Measurements from ENCODE around the gene STN1.

The STN1 gene

DNA sequence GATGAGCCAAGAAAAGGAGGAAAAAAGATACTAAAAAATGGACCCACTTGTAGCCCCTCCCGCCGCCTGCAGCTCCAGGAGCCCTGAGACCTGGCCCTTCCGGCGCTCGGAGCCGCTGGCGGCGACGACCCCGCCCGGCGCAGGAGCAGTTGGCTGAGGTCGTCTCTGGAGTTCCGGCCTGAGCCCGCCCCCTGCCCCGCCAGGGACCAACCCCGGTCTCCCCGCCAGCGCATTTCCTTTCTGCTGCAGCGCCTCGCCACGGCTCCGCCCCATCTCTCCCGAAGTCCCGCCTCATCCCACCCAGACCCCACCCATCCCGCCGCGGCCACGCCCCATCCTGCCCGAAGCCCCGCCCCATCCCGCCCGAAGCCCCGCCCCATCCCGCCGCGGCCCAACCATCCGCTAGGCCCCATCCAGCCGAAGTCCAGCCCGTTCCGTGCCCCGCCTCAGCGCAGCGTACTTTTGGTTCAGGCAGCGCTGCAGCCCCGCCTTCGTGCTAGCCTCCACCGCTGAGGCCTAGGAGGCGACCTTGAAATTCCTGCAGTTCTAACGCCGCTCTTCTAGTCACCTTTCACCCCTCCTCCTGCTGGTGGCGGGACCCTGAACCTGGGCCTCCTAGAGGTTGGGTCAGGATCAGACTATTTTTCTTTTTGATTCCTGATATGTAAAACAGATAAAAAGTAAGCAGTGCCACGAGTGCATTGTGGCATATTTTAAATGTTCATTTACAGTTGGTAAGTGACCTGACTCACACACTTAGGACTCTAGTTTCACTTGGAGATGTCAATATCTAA is at the start of gene STN1:
TSS of gene STN1 (minus strand) at position 132 of the 794 bp plus-strand sequence. CDS start 590 bp downstream, outside the sequence.
- peak; percentile 98 for DNase-seq (ENCODE audit: low spot score)

DNA sequence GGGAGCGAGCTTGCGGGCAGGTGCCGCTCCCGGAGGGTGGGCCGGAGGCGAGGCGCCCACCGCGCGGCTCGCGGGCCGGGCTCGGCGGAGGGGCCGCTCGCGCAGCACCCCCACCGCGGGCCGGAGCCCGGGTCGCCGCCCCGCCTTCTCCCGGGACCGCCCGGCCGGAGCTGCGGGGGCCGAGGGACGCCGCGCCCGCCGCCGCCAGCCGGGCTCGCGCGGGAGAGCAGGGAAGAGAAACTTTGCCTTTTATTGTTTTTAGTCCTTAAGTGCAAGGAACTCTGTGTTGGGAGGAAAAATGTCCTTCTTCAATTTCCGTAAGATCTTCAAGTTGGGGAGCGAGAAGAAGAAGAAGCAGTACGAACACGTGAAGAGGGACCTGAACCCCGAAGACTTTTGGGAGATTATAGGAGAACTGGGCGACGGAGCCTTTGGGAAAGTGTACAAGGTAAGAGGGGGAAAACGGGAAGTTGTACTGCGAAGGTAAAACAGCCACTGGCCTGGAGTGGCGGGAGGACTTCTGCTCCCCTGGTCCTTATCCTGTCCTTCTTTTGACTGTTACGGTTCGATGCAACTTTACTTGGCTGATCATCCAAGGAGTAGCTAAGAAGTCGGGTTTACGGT is 49.6 kb upstream of the STN1 start:
- DNase-seq (ENCODE audit: low spot score) = peak; percentile 90

GRCh38 chr10:103966671-103967447 is 48.9 kb upstream of the STN1 start, which contains the start of gene SLK:
Gene SLK, plus strand, starts transcription at chr10:103967140. Its CDS starts 606 bp downstream, at chr10:103967746.
- peak; percentile 99 for DNase-seq (ENCODE audit: low spot score)

DNA sequence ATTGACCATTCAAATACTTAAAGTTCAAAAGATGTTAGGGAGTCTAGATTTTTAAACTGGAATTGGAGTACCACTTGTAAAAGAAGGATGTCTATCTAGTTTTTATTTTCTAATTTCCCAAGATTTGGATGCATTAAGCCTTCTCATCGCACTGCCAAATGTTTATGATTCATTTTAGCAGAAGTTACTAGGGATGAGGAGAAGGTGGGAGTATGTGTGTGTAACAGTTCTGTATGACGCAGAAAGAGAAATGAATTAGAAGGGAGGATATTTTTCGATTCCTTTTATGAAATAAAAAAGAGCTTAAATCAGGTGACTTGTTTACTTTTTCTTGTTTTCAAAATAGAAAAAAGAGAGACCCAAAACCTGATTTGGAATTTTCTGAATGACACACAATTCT is 42.1 kb upstream of the STN1 start:
- no peak for DNase-seq (ENCODE audit: low spot score)

GRCh38 chr10:103958996-103959395 is 41.0 kb upstream of the STN1 start:
- no peak for DNase-seq (ENCODE audit: low spot score)

GRCh38 chr10:103954543-103954942 is 36.6 kb upstream of the STN1 start:
- DNase-seq (ENCODE audit: low spot score) = no peak

DNA sequence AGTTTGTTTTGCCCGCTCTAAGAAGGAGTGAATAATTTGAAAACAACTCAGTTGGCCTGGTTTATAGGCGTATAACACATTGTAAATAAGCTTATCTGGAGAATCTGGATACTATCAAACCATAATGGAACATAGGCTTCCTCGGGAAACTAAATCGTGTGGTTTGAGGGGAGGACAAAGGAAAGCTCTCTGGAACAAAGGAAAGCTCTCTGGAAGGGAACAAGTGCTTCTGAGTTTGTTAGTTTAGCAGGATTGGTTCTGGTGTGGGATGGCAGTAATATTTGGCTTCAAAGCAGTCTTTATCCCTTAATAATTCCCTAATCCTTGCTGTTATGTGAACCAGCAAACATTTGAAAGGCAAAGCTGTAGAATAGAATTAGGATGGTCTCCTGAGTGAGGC is 34.0 kb upstream of the STN1 start:
- DNase-seq (ENCODE audit: low spot score) = no peak

DNA sequence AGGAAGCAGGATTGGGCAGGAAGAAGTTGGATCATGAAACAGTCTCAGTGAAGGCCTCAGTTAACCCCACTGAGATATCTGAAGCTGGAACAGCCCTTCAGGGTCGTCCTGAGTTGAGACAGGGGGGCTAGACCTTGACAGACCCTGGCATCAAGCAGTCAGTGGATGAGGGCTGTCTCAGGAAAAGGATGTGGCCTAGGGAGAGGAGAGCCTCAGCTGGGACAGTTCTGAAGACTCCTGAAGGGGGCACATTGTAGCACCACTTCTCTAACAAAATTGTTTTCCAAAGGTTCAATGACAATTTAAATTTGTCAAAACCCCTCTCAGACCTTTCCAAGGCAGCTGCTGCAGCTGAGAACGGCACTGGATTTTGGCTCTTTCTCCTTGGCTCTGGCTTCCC is 33.2 kb upstream of the STN1 start:
- DNase-seq (ENCODE audit: low spot score) = no peak

GRCh38 chr10:103949728-103950127 is 31.7 kb upstream of the STN1 start:
- no peak for DNase-seq (ENCODE audit: low spot score)

DNA sequence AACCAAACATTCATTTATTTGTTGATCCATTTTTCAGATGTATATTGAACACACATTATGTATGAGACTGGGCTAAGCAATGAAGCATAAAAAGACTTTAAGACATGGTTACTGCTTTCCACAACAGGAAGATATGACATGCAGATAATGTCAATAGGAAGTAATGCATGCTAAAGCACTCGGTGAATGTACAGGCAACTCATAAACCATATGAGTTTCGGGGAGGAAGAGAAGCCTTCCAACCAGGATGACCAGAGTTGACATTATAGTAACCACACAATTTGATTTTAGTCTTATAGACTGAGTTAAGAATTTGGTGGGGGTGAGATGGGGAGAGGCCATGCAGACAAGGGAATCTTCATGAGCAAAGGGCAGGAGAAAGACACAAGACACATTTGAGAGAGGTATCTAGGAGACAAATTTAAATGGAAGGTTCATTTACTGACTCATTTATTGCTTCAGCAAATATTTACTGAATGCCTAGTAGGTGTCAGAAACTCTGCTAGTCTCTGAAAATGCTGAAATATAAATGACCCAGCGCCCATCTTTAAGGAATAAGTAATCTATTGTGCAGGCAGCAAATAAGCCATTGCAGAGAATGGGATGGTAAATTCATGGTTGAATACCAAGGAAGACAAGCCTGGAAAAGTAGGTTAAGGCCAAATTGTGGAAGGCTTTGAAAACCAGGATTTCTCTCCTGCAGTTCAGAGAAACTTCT is 30.0 kb upstream of the STN1 start:
- DNase-seq (ENCODE audit: low spot score) = no peak

GRCh38 chr10:103942866-103943265 is 24.9 kb upstream of the STN1 start:
- no peak for DNase-seq (ENCODE audit: low spot score)

- no peak for DNase-seq (ENCODE audit: low spot score)
Measured at GRCh38 chr10:103941801-103942200, 23.8 kb upstream of the STN1 start.

- no peak for DNase-seq (ENCODE audit: low spot score)
Measured at GRCh38 chr10:103939522-103939921, 21.5 kb upstream of the STN1 start.

GRCh38 chr10:103936022-103936421 is 18.0 kb upstream of the STN1 start:
- no peak for DNase-seq (ENCODE audit: low spot score)

DNA sequence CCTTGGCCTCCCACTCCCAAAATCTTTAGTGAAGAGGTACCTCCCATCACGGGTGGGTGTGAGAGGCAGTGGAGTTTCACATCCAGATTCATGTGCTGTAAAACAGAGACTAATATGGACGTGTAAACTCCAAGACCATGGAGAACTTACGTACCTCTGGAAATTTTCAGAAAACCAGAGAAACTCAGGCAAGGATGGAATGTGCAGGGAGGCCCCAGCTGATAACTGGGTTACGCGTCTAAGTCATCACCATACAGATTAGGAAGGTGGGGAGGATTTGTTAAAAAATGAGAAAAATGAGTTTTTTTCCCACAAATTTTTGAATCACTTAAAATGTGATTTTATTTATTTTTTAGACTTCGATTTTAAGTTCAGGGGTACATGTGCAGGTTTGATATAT is 16.3 kb upstream of the STN1 start:
- no peak for DNase-seq (ENCODE audit: low spot score)

- no peak for DNase-seq (ENCODE audit: low spot score)
Measured at GRCh38 chr10:103933557-103934121, 15.7 kb upstream of the STN1 start.

DNA sequence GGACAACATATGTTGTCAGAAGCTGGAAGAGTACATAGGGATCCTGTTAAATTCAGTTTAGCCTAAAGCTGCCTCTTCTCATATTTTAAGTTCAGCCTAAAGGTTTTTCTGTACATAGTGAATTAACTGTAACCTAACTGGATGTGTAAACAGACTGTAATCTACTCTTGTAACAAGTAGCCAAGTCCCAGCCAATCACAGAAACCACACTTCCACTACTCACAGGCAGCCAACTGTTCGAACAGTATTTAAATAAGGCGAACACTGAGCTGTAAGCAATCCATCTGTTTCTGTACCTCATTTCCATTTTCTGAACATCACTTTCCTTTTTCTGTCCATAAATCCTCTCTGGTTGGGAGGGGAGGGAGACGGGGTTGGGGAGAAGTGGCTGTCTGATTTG is 15.0 kb upstream of the STN1 start:
- DNase-seq (ENCODE audit: low spot score) = no peak

GRCh38 chr10:103932271-103932670 is 14.3 kb upstream of the STN1 start:
- DNase-seq (ENCODE audit: low spot score) = no peak

DNA sequence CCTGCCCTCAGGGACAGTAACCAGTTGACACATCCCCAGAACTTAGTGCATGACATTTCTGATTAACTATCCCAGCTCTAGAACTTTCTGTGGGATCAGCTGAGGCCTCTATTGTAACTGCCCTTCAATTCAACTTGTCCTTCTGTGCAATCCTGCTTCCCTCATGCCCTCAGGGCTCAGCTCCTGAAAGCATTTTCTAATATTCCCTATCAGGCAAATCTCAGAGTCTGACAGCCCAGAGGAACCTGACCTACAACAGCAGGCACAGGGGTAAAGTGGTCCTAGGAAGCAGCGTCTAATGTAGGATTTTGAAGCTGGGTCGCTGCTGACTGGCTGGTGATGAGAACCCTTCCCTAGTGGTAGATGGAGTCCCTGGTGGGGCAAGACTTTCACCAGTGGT is 13.6 kb upstream of the STN1 start:
- no peak for DNase-seq (ENCODE audit: low spot score)

- no peak for DNase-seq (ENCODE audit: low spot score)
Measured at GRCh38 chr10:103930881-103931280, 12.9 kb upstream of the STN1 start.

DNA sequence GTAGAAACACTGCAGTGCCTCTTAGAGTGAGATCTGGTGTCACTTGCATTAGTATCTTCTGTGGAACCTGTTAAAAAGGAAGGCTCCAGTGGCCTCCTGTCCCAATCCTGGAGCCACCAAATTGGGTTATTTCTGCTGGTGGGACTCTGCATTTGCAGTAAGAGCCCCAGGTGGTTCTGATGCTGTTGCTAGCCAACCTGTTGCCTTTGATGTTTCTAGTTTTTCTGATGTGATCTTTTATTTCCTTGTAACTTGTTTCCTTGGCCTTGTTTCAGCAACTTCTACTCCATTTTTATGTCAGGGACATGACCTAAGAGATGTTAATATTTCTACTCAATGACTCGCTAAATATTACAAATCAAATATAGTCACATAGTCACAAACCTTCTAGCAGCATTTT is 12.5 kb upstream of the STN1 start:
- no peak for DNase-seq (ENCODE audit: low spot score)

GRCh38 chr10:103929381-103929921 is 11.5 kb upstream of the STN1 start:
- DNase-seq (ENCODE audit: low spot score) = no peak

Data from GM03348 (cell line).